22Rv1 (cell line): ENCODE results near the gene APBB2.

Experiments used
- H3K27ac ChIP-seq: fragments of 450-650 bp; 2 replicates; pipeline ENCODE4 v1.5.1; 2017
- CTCF ChIP-seq: fragments of 450-650 bp; IDR thresholded peaks from 2 replicates; pipeline ENCODE4 v1.5.1; 2017; ENCODE audit warnings: mild to moderate bottlenecking
- ZFX ChIP-seq: fragments of 450-650 bp; IDR thresholded peaks from 2 replicates; pipeline ENCODE4 v1.6.1; 2017; ENCODE audit warnings: antibody characterized with exemption, borderline replicate concordance

APBB2 gene

GRCh38 chr4:41192136-41192535 is 22.2 kb downstream of the APBB2 start:
- TF ChIP-seq ZFX (no peak), CTCF (no peak)

GRCh38 chr4:41189666-41190065 is 24.7 kb downstream of the APBB2 start:
- TF ChIP-seq ZFX (no peak), CTCF (no peak)
- H3K27ac ChIP-seq = no peak overlapping the region

More at GRCh38 chr4:41192136-41192535, 22.2 kb downstream of the APBB2 start:
- H3K27ac ChIP-seq = no peak overlapping the region

- no peak overlapping the region for H3K27ac ChIP-seq
- no peak for TF ChIP-seq CTCF
- no peak for TF ChIP-seq ZFX
Observed at GRCh38 chr4:41189076-41189475, 25.3 kb downstream of the APBB2 start.

- no peak overlapping the region for H3K27ac ChIP-seq
- TF ChIP-seq CTCF (no peak), ZFX (no peak)
Observed at GRCh38 chr4:41185614-41186592, 28.4 kb downstream of the APBB2 start.

- TF ChIP-seq ZFX (no peak), CTCF (no peak)
- H3K27ac ChIP-seq = no peak overlapping the region
Observed at GRCh38 chr4:41184009-41184408, 30.3 kb downstream of the APBB2 start.

GRCh38 chr4:41183021-41183553 is 31.3 kb downstream of the APBB2 start:
- no peak overlapping the region for H3K27ac ChIP-seq
- TF ChIP-seq ZFX = no peak
- TF ChIP-seq CTCF = no peak

GRCh38 chr4:41181037-41181436 is 33.3 kb downstream of the APBB2 start:
- H3K27ac ChIP-seq = no peak overlapping the region
- TF ChIP-seq CTCF = no peak
- no peak for TF ChIP-seq ZFX
